Upper lobe of left lung (tissue), 6 donors: ENCODE data around the gene PFN3. TPM values are rescaled to one million over a fixed set of nuclear protein-coding genes. Genes with fewer than 3 reads are reported as not detected.

Experiments
- ATAC-seq, 2 donors: fragments of 200-7000 bp; cut with Tn5 transposase; one replicate each; pipeline ENCODE4 v1.9.1; 2022; ENCODE audit warnings: mild to moderate bottlenecking in 2 of 2, moderate library complexity in 2 of 2; ENCODE audit not compliant: low FRiP score in 2 of 2
- DNase-seq, 2 donors: peaks; one replicate each; pipeline ENCODE4 v3.0.0-alpha.2; 2019 to 2020
- H3K27ac ChIP-seq, 4 donors: fragments of 200-600 bp; sonication (generic); one replicate each; pipeline ENCODE4 v1.5.1; 2016 to 2019
- H3K27me3 ChIP-seq, 4 donors: fragments of 200-600 bp; sonication (generic); one replicate each; pipeline ENCODE4 v1.5.1; 2017 to 2019
- H3K36me3 ChIP-seq, 4 donors: fragments of 200-600 bp; sonication (generic); one replicate each; pipeline ENCODE4 v1.5.1; 2016 to 2019
- H3K4me1 ChIP-seq, 4 donors: fragments of 200-600 bp; sonication (generic); one replicate each; pipeline ENCODE4 v1.5.1; 2018 to 2019
- H3K4me3 ChIP-seq, 4 donors: fragments of 200-600 bp; sonication (generic); one replicate each; pipeline ENCODE4 v1.5.1; 2017 to 2019; ENCODE audit warnings: mild to moderate bottlenecking in 2 of 4, moderate library complexity in 1 of 4
- H3K9me3 ChIP-seq, 4 donors: fragments of 200-600 bp; sonication (generic); one replicate each; pipeline ENCODE4 v1.5.1; 2018 to 2019
- EP300 ChIP-seq, 4 donors: sonication (generic); formaldehyde crosslinking; IDR thresholded peaks; one replicate each; pipeline ENCODE4 v1.5.1; 2017; ENCODE audit warnings: antibody characterized with exemption in 4 of 4, control low read depth in 2 of 4
- POLR2A ChIP-seq, 4 donors: fragments of 450-650 bp; IDR thresholded peaks; one replicate each; pipeline ENCODE4 v1.5.1; 2016 to 2017; ENCODE audit warnings: antibody characterized with exemption in 4 of 4, mild to moderate bottlenecking in 2 of 4
- POLR2AphosphoS5 ChIP-seq, 2 donors: sonication (generic); formaldehyde crosslinking; IDR thresholded peaks; one replicate each; pipeline ENCODE4 v1.5.1; 2017; ENCODE audit warnings: antibody characterized with exemption in 2 of 2
- WGBS, 2 donors: methylation state at CpG; one replicate each; pipeline ENCODE4 v1.1.5; 2017 to 2018; 5-methylcytosine and 5-hydroxymethylcytosine counted together
- total RNA-seq, 6 donors: library from RNA; depleted of rRNA in 4 of 6; stranded (reverse); fragments of >200 nt in 4 of 6; gene quantifications; one replicate each; pipeline versions ENCODE4 v1.1.0 to v1.2.1, GENCODE V29; 2016 to 2021
- TF ChIP-seq, protein P1 (sequence below), 6 experiments: fragments of 450-650 bp in 4 of 6; fragments of 200-600 bp in 2 of 6; sonication (generic) in 2 of 6; IDR thresholded peaks; one replicate each; pipeline ENCODE4 v1.5.1; 2016 to 2019; ENCODE audit warnings: antibody characterized with exemption in 6 of 6
- donor health status: DM: no; HTN: no; CAD: no; lungs with moderate emphysema.
- donor health status: DM: no; HTN: yes; CAD: no; lungs with severe emphysema.

The PFN3 gene
- total RNA-seq, 6 donors from 2014 or later = not detected

DNA sequence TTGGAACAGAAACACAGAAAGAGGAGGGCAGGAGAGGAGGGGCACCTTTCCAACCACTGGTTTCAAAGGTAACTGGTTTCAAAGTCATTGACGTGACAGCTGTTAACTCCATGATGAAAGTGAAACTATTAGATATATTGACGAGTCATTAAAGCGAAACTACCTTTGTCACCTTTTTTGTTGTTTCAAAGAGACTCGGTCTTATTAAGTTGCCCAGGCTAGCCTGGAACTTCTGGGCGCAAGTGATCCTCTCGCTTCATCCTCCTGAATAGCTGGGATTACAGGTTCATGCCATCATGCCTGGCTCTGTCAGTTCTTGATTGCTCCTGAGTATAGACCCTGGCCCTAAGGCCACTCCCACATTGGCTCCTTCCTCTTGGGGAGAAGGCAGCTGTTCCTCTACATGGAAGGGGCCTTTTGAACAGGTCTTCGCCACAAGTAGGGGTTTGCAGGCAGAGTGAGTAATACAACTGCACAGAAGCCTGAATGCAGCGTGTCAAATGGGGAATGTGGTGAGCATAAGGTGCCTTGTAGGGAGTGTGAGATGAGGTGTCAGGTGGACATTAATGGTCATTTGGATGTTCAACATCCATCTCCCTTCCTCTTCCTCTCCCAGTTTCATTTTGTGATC is 12.3 kb upstream of the PFN3 start:
- peaks cover 7 to 11% (median 9%) of the 10 kb centered on the region in 4 donors for H3K4me1 ChIP-seq
- DNase-seq (no peak), ATAC-seq (no peak)
- no peaks in the 10 kb centered on the region for H3K9me3 ChIP-seq
- H3K4me3 ChIP-seq = no peak overlapping the region
- no peaks in the 10 kb centered on the region for H3K36me3 ChIP-seq
- H3K27ac ChIP-seq = peak overlapping the region in 1 of 4 donors; percentile 46
- 77 to 81% methylated on average over 8 of the region's 8 CpGs for WGBS, 2 donors
- no peaks in the 10 kb centered on the region for H3K27me3 ChIP-seq
- TF ChIP-seq, protein P1, sequence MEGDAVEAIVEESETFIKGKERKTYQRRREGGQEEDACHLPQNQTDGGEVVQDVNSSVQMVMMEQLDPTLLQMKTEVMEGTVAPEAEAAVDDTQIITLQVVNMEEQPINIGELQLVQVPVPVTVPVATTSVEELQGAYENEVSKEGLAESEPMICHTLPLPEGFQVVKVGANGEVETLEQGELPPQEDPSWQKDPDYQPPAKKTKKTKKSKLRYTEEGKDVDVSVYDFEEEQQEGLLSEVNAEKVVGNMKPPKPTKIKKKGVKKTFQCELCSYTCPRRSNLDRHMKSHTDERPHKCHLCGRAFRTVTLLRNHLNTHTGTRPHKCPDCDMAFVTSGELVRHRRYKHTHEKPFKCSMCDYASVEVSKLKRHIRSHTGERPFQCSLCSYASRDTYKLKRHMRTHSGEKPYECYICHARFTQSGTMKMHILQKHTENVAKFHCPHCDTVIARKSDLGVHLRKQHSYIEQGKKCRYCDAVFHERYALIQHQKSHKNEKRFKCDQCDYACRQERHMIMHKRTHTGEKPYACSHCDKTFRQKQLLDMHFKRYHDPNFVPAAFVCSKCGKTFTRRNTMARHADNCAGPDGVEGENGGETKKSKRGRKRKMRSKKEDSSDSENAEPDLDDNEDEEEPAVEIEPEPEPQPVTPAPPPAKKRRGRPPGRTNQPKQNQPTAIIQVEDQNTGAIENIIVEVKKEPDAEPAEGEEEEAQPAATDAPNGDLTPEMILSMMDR (IDR thresholded peaks at IDR 0.05) = no peak
- TF ChIP-seq EP300 (IDR thresholded peaks at IDR 0.05) (no peak), POLR2A (IDR thresholded peaks at IDR 0.05) (no peak), POLR2AphosphoS5 (IDR thresholded peaks at IDR 0.05) (no peak)

DNA sequence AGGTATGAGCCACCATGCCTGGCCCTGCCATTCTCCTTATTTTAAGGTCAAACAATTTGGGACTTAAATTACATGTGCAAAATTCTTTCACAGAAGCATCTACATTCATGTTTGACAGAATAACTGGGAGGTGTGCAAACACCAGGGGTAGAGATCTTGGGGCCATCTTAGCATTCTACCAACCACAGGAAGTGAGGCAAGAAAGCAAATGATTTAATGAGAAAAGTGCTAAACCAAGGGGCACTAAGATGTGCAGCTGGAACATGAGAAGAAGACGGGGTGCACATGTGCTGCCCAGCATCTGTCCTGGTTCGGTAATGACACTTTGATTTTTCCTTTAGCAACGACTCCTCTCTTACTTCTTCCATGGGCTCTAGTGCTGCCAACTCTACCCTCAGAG is 10.1 kb upstream of the PFN3 start:
- ATAC-seq (no peak), DNase-seq (no peak)
- Histone ChIP-seq H3K4me3 (no peak overlapping the region), H3K4me1 (peaks cover 0 to 7% (median 2%) of the 10 kb centered on the region in 4 donors), H3K9me3 (no peaks in the 10 kb centered on the region), H3K36me3 (no peaks in the 10 kb centered on the region), H3K27ac (no peak overlapping the region), H3K27me3 (no peaks in the 10 kb centered on the region)
- WGBS, 2 donors = 55 to 83% methylated on average over 3 of the region's 3 CpGs
- TF ChIP-seq EP300 (IDR thresholded peaks at IDR 0.05) = no peak
- TF ChIP-seq, protein P1 (IDR thresholded peaks at IDR 0.05) = no peak
- TF ChIP-seq POLR2A (IDR thresholded peaks at IDR 0.05) = no peak
- no peak for TF ChIP-seq POLR2AphosphoS5 (IDR thresholded peaks at IDR 0.05)

GRCh38 chr5:177409043-177409801 is 8.8 kb upstream of the PFN3 start, which contains the start of gene F12:
Gene F12, minus strand, starts transcription at chr5:177409564. Its CDS starts 37 bp downstream, at chr5:177409527.
- no peaks in the 10 kb centered on the region for H3K27me3 ChIP-seq
- H3K9me3 ChIP-seq = no peaks in the 10 kb centered on the region
- 85 to 88% methylated on average over 6 to 9 of the region's 9 CpGs for WGBS, 2 donors
- no peak for DNase-seq
- no peak within 1 kb of the TSS for H3K27ac ChIP-seq
- TF ChIP-seq EP300 (IDR thresholded peaks at IDR 0.05) = no peak
- no peak for TF ChIP-seq POLR2A (IDR thresholded peaks at IDR 0.05)
- TF ChIP-seq, protein P1 (IDR thresholded peaks at IDR 0.05) = no peak
- TF ChIP-seq POLR2AphosphoS5 (IDR thresholded peaks at IDR 0.05) = no peak
- H3K4me3 ChIP-seq = no peak within 1 kb of the TSS
- no peaks in the 10 kb centered on the region for H3K36me3 ChIP-seq
- ATAC-seq = no peak
- peaks cover 9 to 21% (median 14%) of the 10 kb centered on the region in 4 donors for H3K4me1 ChIP-seq

- Histone ChIP-seq H3K4me3 (no peak overlapping the region), H3K4me1 (peaks cover 31 to 42% (median 36%) of the 10 kb centered on the region in 4 donors), H3K27ac (peak overlapping the region in 1 of 4 donors; percentile 62), H3K27me3 (peaks cover 2 to 32% (median 20%) of the 10 kb centered on the region in 4 donors), H3K36me3 (no peaks in the 10 kb centered on the region), H3K9me3 (no peaks in the 10 kb centered on the region)
- TF ChIP-seq, protein P1 (IDR thresholded peaks at IDR 0.05) = peak in 2 of 6 experiments; percentile 13 to 59
- TF ChIP-seq POLR2AphosphoS5 (IDR thresholded peaks at IDR 0.05) = no peak
- no peak for TF ChIP-seq POLR2A (IDR thresholded peaks at IDR 0.05)
- 68% methylated on average over 3 to 5 of the region's 5 CpGs for WGBS, 2 donors
- ATAC-seq = peak in 1 of 2 donors; percentile 30
- peak in 1 of 2 donors; percentile 85 for DNase-seq
Measured at GRCh38 chr5:177405805-177406204, 5.3 kb upstream of the PFN3 start.
